GM23338 (cell line): Measurements from ENCODE around the gene FRK. TPM values are rescaled to one million over a fixed set of nuclear protein-coding genes. Genes with fewer than 3 reads are reported as not detected.

Source experiments
- ATAC-seq: fragments of 200-7000 bp; cut with Tn5 transposase; 3 replicates; pipeline ENCODE4 v1.9.1; 2020
- DNase-seq: peaks from one replicate; pipeline ENCODE4 v3.0.0-alpha.2; 2015; ENCODE audit warnings: low spot score
- H2AFZ ChIP-seq: fragments of 200-600 bp; sonication (generic); 2 replicates; pipeline ENCODE4 v1.8.0; 2016; ENCODE audit warnings: antibody characterized with exemption, mild to moderate bottlenecking, moderate library complexity
- H3F3A ChIP-seq: fragments of 200-600 bp; sonication (generic); replicated peaks from 2 replicates; pipeline ENCODE4 v1.8.0; 2017; ENCODE audit warnings: antibody characterized with exemption, mixed run types, low read depth
- H3K27ac ChIP-seq: fragments of 200-600 bp; sonication (generic); 2 replicates; pipeline ENCODE4 v1.6.1; 2016; ENCODE audit warnings: low read depth
- H3K27me3 ChIP-seq: fragments of 200-600 bp; sonication (generic); 2 replicates; pipeline ENCODE4 v1.8.0; 2016; ENCODE audit warnings: mild to moderate bottlenecking, mixed run types, moderate library complexity; ENCODE audit not compliant: insufficient read depth
- H3K36me3 ChIP-seq: fragments of 200-600 bp; sonication (generic); 2 replicates; pipeline ENCODE4 v1.8.0; 2016; ENCODE audit warnings: mild to moderate bottlenecking; ENCODE audit not compliant: insufficient read depth
- H3K4me1 ChIP-seq: fragments of 200-600 bp; sonication (generic); 2 replicates; pipeline ENCODE4 v1.8.0; 2016; ENCODE audit warnings: mild to moderate bottlenecking, moderate library complexity; ENCODE audit not compliant: insufficient read depth
- H3K4me2 ChIP-seq: fragments of 200-600 bp; sonication (generic); 2 replicates; pipeline ENCODE4 v1.7.1; 2017; ENCODE audit warnings: mixed run types
- H3K4me3 ChIP-seq: fragments of 200-600 bp; sonication (generic); 2 replicates; pipeline ENCODE4 v1.6.1; 2016; ENCODE audit warnings: mixed run types
- H3K79me2 ChIP-seq: fragments of 200-600 bp; sonication (generic); replicated peaks from 2 replicates; pipeline ENCODE4 v1.8.0; 2017; ENCODE audit warnings: mild to moderate bottlenecking; ENCODE audit not compliant: insufficient read depth
- H3K9me2 ChIP-seq: fragments of 200-600 bp; sonication (generic); 2 replicates; pipeline ENCODE4 v1.8.0; 2017; ENCODE audit not compliant: insufficient read depth
- H4K20me1 ChIP-seq: fragments of 200-600 bp; sonication (generic); replicated peaks from 2 replicates; pipeline ENCODE4 v1.8.0; 2017; ENCODE audit warnings: mild to moderate bottlenecking; ENCODE audit not compliant: insufficient read depth
- H3K27ac Mint-ChIP-seq: 2 replicates; pipeline ENCODE4 v1.8.0; 2020; ENCODE audit warnings: inconsistent platforms, mild to moderate bottlenecking, moderate library complexity, mixed read lengths
- H3K27me3 Mint-ChIP-seq: 3 replicates; pipeline ENCODE4 v1.8.0; 2022; ENCODE audit warnings: low read depth, mild to moderate bottlenecking, moderate library complexity, mixed read lengths, inconsistent platforms; ENCODE audit not compliant: insufficient read depth, poor library complexity
- H3K36me3 Mint-ChIP-seq: 3 replicates; pipeline ENCODE4 v1.8.0; 2021; ENCODE audit warnings: low read depth, mild to moderate bottlenecking, inconsistent platforms, moderate library complexity, mixed read lengths
- H3K4me1 Mint-ChIP-seq: 3 replicates; pipeline ENCODE4 v1.8.0; 2020; ENCODE audit warnings: mild to moderate bottlenecking, inconsistent platforms, mixed read lengths
- H3K4me3 Mint-ChIP-seq: 3 replicates; pipeline ENCODE4 v1.8.0; 2021; ENCODE audit warnings: moderate library complexity, mild to moderate bottlenecking, inconsistent platforms, mixed read lengths
- H3K9me3 Mint-ChIP-seq: 3 replicates; pipeline ENCODE4 v1.8.0; 2020; ENCODE audit warnings: moderate library complexity, mild to moderate bottlenecking, inconsistent platforms, mixed read lengths
- CREB1 ChIP-seq: fragments of 250-450 bp; sonication (Bioruptor Pico); IDR thresholded peaks from 2 replicates; pipeline ENCODE4 v1.5.0; 2020; ENCODE audit warnings: low read depth, mild to moderate bottlenecking, moderate library complexity
- EZH2 ChIP-seq: fragments of 200-600 bp; sonication (generic); IDR thresholded peaks from one replicate; pipeline ENCODE4 v1.8.0; 2017; ENCODE audit warnings: antibody characterized with exemption, mild to moderate bottlenecking, low read depth; ENCODE audit not compliant: unreplicated experiment
- EZH2phosphoT487 ChIP-seq: fragments of 200-600 bp; sonication (generic); IDR thresholded peaks from one replicate; pipeline ENCODE4 v1.8.1; 2018; ENCODE audit warnings: antibody characterized with exemption; ENCODE audit not compliant: unreplicated experiment
- JUNB ChIP-seq: IDR thresholded peaks from one replicate; pipeline ENCODE4 v1.6.1; 2016; ENCODE audit warnings: antibody characterized with exemption; ENCODE audit not compliant: unreplicated experiment
- NANOG ChIP-seq: IDR thresholded peaks from 2 replicates; pipeline ENCODE4 v1.6.1; 2016; ENCODE audit warnings: antibody characterized with exemption, borderline replicate concordance
- POLR2AphosphoS5 ChIP-seq: IDR thresholded peaks from 2 replicates; pipeline ENCODE4 v1.6.1; 2016; ENCODE audit warnings: antibody characterized with exemption, low read depth
- STAT1 ChIP-seq: IDR thresholded peaks from one replicate; pipeline ENCODE4 v1.6.1; 2016; ENCODE audit warnings: antibody characterized with exemption; ENCODE audit not compliant: unreplicated experiment
- ZNF114 ChIP-seq: fragments of 250-450 bp; sonication (Bioruptor Pico); IDR thresholded peaks from 2 replicates; pipeline ENCODE4 v1.5.0; 2020; ENCODE audit warnings: mild to moderate bottlenecking, moderate library complexity
- ZNF331 ChIP-seq: fragments of 250-450 bp; sonication (Bioruptor Pico); IDR thresholded peaks from 2 replicates; pipeline ENCODE4 v1.5.0; 2020; ENCODE audit warnings: low read depth, mild to moderate bottlenecking, moderate library complexity
- polyA plus RNA-seq: library from polyadenylated mRNA; unstranded; fragments of >200 nt; fragmentation: Nextera tagmentation; extraction: Ambion mirVana; gene quantifications from 2 replicates; pipeline ENCODE4 v1.2.1, GENCODE V29; 2016
- total RNA-seq: library from RNA; depleted of rRNA; stranded (reverse); fragments of >200 nt; shearing (Covaris generic); gene quantifications from 2 replicates; pipeline ENCODE4 v1.2.3, GENCODE V29; 2014
- TF ChIP-seq, protein P1 (sequence below): fragments of 250-450 bp; sonication (Bioruptor Pico); IDR thresholded peaks from 2 replicates; pipeline ENCODE4 v1.5.0; 2020; ENCODE audit warnings: mild to moderate bottlenecking, moderate library complexity
- TF ChIP-seq, protein P2 (sequence below): IDR thresholded peaks from 2 replicates; pipeline ENCODE4 v1.6.1; 2016; ENCODE audit warnings: antibody characterized with exemption
- TF ChIP-seq, protein P3 (sequence below): IDR thresholded peaks from one replicate; pipeline ENCODE4 v1.6.1; 2018; ENCODE audit warnings: antibody characterized with exemption; ENCODE audit not compliant: unreplicated experiment
- TF ChIP-seq, protein P4 (sequence below), 2 experiments: fragments of 200-600 bp in 1 of 2; sonication (generic) in 1 of 2; conservative IDR thresholded peaks; 2 replicates each; pipeline versions ENCODE4 v1.5.1 to v1.6.1; 2016 to 2017; ENCODE audit warnings: antibody characterized with exemption in 2 of 2, low read depth in 2 of 2, mild to moderate bottlenecking in 2 of 2, moderate library complexity in 1 of 2

The FRK gene
- total and polyA plus RNA-seq, 2 experiments from 2014 or later, result 0.06 to 0.24 TPM

DNA sequence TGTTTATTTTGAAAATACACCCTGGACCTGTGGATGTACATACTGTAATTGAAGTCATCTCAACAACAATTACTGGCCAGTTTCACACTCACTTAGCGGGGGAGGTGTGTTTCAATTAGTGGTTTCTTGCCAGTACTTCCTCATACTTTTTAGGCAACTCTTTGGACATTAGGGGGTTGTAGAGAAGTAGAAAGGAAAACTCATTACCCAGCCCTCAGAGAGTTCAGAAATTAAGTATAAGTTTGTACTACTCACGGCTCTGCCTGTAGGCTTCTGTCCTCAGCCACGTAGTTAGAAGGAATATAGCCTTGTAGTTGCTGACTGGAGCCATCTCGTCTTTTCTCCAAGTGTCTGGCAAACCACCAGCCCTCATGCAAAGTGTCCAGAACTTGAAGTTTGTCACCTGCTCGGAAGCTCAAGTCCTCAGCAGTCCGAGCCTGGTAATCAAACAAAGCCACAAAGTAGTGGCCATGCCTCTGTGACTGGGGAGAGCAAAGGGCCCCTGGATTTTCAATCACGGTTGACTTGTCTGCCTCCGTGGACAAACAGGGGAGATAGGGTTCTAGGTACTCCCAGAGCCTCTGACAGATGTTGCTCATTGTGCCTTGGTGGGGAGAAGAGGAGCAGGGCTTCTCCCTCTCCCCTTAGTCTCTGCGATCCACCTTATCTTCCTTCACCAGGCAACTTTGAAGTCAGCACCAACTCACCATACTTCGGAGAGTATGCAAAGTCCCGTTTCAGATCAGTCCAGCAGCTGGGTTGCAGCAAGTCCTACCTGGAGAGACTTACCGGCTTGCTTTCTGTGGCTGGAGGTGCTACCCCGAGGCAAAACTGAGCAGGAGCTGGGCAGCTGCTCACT is 749 bp downstream of the FRK start:
- Histone ChIP-seq H3F3A (no peaks in the 10 kb centered on the region), H3K79me2 (no peaks in the 10 kb centered on the region), H2AFZ (no peak overlapping the region; the same call in 1 of the 2 replicates), H3K4me2 (no peak overlapping the region), H3K4me3 (no peak overlapping the region), H3K4me1 (peaks cover 9% of the 10 kb centered on the region), H3K27ac (no peak overlapping the region), H3K27me3 (no peaks in the 10 kb centered on the region), H3K36me3 (no peaks in the 10 kb centered on the region), H4K20me1 (no peaks in the 10 kb centered on the region), H3K9me2 (no peaks in the 10 kb centered on the region)
- DNase-seq (no peak), ATAC-seq (no peak)
- no peak overlapping the region for H3K4me3 Mint-ChIP-seq
- no peak overlapping the region; the same call in 1 of the 2 replicates for H3K27ac Mint-ChIP-seq
- H3K27me3 Mint-ChIP-seq, result peaks cover 5% of the 10 kb centered on the region
- no peaks in the 10 kb centered on the region for H3K9me3 Mint-ChIP-seq
- TF ChIP-seq, protein P1, sequence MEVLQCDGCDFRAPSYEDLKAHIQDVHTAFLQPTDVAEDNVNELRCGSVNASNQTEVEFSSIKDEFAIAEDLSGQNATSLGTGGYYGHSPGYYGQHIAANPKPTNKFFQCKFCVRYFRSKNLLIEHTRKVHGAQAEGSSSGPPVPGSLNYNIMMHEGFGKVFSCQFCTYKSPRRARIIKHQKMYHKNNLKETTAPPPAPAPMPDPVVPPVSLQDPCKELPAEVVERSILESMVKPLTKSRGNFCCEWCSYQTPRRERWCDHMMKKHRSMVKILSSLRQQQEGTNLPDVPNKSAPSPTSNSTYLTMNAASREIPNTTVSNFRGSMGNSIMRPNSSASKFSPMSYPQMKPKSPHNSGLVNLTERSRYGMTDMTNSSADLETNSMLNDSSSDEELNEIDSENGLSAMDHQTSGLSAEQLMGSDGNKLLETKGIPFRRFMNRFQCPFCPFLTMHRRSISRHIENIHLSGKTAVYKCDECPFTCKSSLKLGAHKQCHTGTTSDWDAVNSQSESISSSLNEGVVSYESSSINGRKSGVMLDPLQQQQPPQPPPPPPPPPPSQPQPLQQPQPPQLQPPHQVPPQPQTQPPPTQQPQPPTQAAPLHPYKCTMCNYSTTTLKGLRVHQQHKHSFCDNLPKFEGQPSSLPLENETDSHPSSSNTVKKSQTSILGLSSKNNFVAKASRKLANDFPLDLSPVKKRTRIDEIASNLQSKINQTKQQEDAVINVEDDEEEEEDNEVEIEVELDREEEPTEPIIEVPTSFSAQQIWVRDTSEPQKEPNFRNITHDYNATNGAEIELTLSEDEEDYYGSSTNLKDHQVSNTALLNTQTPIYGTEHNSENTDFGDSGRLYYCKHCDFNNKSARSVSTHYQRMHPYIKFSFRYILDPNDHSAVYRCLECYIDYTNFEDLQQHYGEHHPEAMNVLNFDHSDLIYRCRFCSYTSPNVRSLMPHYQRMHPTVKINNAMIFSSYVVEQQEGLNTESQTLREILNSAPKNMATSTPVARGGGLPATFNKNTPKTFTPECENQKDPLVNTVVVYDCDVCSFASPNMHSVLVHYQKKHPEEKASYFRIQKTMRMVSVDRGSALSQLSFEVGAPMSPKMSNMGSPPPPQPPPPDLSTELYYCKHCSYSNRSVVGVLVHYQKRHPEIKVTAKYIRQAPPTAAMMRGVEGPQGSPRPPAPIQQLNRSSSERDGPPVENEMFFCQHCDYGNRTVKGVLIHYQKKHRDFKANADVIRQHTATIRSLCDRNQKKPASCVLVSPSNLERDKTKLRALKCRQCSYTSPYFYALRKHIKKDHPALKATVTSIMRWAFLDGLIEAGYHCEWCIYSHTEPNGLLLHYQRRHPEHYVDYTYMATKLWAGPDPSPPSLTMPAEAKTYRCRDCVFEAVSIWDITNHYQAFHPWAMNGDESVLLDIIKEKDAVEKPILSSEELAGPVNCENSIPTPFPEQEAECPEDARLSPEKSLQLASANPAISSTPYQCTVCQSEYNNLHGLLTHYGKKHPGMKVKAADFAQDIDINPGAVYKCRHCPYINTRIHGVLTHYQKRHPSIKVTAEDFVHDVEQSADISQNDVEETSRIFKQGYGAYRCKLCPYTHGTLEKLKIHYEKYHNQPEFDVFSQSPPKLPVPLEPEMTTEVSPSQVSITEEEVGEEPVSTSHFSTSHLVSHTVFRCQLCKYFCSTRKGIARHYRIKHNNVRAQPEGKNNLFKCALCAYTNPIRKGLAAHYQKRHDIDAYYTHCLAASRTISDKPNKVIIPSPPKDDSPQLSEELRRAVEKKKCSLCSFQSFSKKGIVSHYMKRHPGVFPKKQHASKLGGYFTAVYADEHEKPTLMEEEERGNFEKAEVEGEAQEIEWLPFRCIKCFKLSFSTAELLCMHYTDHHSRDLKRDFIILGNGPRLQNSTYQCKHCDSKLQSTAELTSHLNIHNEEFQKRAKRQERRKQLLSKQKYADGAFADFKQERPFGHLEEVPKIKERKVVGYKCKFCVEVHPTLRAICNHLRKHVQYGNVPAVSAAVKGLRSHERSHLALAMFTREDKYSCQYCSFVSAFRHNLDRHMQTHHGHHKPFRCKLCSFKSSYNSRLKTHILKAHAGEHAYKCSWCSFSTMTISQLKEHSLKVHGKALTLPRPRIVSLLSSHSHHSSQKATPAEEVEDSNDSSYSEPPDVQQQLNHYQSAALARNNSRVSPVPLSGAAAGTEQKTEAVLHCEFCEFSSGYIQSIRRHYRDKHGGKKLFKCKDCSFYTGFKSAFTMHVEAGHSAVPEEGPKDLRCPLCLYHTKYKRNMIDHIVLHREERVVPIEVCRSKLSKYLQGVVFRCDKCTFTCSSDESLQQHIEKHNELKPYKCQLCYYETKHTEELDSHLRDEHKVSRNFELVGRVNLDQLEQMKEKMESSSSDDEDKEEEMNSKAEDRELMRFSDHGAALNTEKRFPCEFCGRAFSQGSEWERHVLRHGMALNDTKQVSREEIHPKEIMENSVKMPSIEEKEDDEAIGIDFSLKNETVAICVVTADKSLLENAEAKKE (CRISPR knock-in tag), result no peak
- TF ChIP-seq EZH2 (no peak), ZNF114 (CRISPR knock-in tag) (no peak), ZNF331 (CRISPR knock-in tag) (no peak), EZH2phosphoT487 (no peak), JUNB (no peak), CREB1 (CRISPR knock-in tag) (no peak), POLR2AphosphoS5 (no peak), STAT1 (no peak), NANOG (no peak)
- TF ChIP-seq, protein P2, sequence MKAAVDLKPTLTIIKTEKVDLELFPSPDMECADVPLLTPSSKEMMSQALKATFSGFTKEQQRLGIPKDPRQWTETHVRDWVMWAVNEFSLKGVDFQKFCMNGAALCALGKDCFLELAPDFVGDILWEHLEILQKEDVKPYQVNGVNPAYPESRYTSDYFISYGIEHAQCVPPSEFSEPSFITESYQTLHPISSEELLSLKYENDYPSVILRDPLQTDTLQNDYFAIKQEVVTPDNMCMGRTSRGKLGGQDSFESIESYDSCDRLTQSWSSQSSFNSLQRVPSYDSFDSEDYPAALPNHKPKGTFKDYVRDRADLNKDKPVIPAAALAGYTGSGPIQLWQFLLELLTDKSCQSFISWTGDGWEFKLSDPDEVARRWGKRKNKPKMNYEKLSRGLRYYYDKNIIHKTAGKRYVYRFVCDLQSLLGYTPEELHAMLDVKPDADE, result no peak
- TF ChIP-seq, protein P3, sequence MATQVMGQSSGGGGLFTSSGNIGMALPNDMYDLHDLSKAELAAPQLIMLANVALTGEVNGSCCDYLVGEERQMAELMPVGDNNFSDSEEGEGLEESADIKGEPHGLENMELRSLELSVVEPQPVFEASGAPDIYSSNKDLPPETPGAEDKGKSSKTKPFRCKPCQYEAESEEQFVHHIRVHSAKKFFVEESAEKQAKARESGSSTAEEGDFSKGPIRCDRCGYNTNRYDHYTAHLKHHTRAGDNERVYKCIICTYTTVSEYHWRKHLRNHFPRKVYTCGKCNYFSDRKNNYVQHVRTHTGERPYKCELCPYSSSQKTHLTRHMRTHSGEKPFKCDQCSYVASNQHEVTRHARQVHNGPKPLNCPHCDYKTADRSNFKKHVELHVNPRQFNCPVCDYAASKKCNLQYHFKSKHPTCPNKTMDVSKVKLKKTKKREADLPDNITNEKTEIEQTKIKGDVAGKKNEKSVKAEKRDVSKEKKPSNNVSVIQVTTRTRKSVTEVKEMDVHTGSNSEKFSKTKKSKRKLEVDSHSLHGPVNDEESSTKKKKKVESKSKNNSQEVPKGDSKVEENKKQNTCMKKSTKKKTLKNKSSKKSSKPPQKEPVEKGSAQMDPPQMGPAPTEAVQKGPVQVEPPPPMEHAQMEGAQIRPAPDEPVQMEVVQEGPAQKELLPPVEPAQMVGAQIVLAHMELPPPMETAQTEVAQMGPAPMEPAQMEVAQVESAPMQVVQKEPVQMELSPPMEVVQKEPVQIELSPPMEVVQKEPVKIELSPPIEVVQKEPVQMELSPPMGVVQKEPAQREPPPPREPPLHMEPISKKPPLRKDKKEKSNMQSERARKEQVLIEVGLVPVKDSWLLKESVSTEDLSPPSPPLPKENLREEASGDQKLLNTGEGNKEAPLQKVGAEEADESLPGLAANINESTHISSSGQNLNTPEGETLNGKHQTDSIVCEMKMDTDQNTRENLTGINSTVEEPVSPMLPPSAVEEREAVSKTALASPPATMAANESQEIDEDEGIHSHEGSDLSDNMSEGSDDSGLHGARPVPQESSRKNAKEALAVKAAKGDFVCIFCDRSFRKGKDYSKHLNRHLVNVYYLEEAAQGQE, result no peak
- TF ChIP-seq, protein P4, sequence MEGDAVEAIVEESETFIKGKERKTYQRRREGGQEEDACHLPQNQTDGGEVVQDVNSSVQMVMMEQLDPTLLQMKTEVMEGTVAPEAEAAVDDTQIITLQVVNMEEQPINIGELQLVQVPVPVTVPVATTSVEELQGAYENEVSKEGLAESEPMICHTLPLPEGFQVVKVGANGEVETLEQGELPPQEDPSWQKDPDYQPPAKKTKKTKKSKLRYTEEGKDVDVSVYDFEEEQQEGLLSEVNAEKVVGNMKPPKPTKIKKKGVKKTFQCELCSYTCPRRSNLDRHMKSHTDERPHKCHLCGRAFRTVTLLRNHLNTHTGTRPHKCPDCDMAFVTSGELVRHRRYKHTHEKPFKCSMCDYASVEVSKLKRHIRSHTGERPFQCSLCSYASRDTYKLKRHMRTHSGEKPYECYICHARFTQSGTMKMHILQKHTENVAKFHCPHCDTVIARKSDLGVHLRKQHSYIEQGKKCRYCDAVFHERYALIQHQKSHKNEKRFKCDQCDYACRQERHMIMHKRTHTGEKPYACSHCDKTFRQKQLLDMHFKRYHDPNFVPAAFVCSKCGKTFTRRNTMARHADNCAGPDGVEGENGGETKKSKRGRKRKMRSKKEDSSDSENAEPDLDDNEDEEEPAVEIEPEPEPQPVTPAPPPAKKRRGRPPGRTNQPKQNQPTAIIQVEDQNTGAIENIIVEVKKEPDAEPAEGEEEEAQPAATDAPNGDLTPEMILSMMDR (conservative IDR thresholded peaks at IDR 0.05; ENCODE audit: low read depth in 2 of 2), result no peak
- no peaks in the 10 kb centered on the region for H3K36me3 Mint-ChIP-seq
- H3K4me1 Mint-ChIP-seq, result peaks cover 18% of the 10 kb centered on the region
